ENCODE data around the gene CTXND1.

CTXND1 gene

GRCh38 chr15:80155001-80155377, 97.0 kb downstream of the CTXND1 start:
- H3K4me3 ChIP-seq (ENCODE audit: low read length) = no peak overlapping the region
- TF ChIP-seq CTCF (conservative IDR thresholded peaks at IDR 0.05; ENCODE audit: low read length) = no peak
- no peak for DNase-seq (ENCODE audit: low read depth)

- TF ChIP-seq CTCF (conservative IDR thresholded peaks at IDR 0.05; ENCODE audit: low read length) = no peak
- no peak overlapping the region for H3K4me3 ChIP-seq (ENCODE audit: low read length)
- peak; percentile 19 for DNase-seq (ENCODE audit: low read depth)
Observed at GRCh38 chr15:80154336-80154735, 97.7 kb downstream of the CTXND1 start.

- no peak for TF ChIP-seq CTCF (conservative IDR thresholded peaks at IDR 0.05; ENCODE audit: low read length)
- peak; percentile 12 for DNase-seq (ENCODE audit: low read depth)
- peak overlapping the region; percentile 82 for H3K4me3 ChIP-seq (ENCODE audit: low read length)
Observed at GRCh38 chr15:80153900-80154299, 98.1 kb downstream of the CTXND1 start.

- peak within 1 kb of the TSS; percentile 82 for H3K4me3 ChIP-seq (ENCODE audit: low read length)
- DNase-seq (ENCODE audit: low read depth) = peak; percentile 60
- TF ChIP-seq CTCF (conservative IDR thresholded peaks at IDR 0.05; ENCODE audit: low read length) = no peak
Observed at GRCh38 chr15:80152896-80153876, 98.8 kb downstream of the CTXND1 start, which contains the start of gene FAH. Gene FAH (plus strand): TSS chr15:80152999. CDS start chr15:80153055, 56 bp downstream.

GRCh38 chr15:80152180-80152895, 99.7 kb downstream of the CTXND1 start:
- peak; percentile 94 for DNase-seq (ENCODE audit: low read depth)
- peak overlapping the region; percentile 82 for H3K4me3 ChIP-seq (ENCODE audit: low read length)
- no peak for TF ChIP-seq CTCF (conservative IDR thresholded peaks at IDR 0.05; ENCODE audit: low read length)

- TF ChIP-seq CTCF (conservative IDR thresholded peaks at IDR 0.05; ENCODE audit: low read length) = no peak
- H3K4me3 ChIP-seq (ENCODE audit: low read length) = no peak overlapping the region
- no peak for DNase-seq (ENCODE audit: low read depth)
Observed at GRCh38 chr15:80151576-80151975, 100.4 kb downstream of the CTXND1 start.
